ENCODE measurements around the gene ANTXR2.

DNA sequence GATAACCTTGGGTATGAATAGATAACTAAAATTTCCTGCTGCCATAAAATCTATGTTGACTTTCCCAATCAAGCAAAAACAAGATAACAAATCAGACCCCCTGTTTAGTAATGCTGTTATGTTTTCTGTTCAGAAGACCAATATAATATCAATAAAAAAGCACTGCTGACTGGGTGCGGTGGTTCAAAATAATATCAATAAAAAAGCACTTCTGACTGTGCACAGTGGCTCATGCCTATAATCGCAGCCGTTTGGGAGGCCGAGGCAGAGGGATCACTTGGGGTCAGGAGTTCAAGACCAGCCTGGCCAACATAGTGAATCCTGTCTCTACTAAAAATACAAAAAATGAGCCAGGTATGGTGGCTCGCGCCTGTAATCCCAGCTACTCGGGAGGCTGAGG is 36.7 kb downstream of the ANTXR2 start:
- no peak for TF ChIP-seq ADNP (tag; IDR thresholded peaks at IDR 0.05)
- TF ChIP-seq HIVEP1 (CRISPR knock-in tag; IDR thresholded peaks at IDR 0.05) = no peak
- TF ChIP-seq, protein P1, sequence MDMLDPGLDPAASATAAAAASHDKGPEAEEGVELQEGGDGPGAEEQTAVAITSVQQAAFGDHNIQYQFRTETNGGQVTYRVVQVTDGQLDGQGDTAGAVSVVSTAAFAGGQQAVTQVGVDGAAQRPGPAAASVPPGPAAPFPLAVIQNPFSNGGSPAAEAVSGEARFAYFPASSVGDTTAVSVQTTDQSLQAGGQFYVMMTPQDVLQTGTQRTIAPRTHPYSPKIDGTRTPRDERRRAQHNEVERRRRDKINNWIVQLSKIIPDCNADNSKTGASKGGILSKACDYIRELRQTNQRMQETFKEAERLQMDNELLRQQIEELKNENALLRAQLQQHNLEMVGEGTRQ (CRISPR knock-in tag; IDR thresholded peaks at IDR 0.05) = no peak

All from K562 (cell line).